ENCODE measurements around the gene XAB2.

The XAB2 gene

DNA sequence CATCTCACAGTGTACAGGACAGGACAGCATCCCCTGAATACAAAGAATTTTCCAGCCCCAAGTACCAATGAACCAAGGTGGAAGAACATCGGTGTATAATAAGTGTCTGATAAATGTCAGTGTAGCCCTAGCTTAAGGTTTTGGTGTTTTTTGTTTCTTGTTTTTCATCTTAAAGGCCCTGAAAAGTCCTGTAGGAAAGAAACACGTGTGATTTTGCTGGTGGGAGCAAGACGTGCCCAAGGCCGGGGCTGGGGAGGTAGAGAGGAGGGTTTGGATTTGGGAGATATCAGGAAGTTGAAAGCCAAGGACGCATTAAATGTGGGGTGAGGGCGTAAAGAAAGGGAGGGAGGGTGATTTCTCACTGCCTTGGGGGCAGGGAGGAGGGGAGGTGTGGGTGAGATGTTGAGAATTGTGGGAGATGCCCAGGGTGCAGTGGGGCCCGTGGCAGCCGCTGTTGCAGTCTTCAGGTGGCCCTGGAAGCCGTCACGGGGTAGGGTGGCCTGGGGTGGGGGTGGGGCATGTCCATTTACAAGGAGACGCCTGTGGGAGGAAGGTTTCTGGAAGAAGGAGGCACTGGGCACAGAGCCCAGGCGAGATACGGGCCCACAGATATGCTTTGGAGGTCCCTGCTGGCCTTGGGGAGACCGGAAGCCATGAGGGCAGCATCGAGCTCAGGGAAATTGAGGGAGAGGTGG, 27.0 kb downstream of the XAB2 start:
- no peak overlapping the region for H3K4me3 ChIP-seq (replicated peaks; ENCODE audit: low read depth, low read length)
- TF ChIP-seq, protein P1, sequence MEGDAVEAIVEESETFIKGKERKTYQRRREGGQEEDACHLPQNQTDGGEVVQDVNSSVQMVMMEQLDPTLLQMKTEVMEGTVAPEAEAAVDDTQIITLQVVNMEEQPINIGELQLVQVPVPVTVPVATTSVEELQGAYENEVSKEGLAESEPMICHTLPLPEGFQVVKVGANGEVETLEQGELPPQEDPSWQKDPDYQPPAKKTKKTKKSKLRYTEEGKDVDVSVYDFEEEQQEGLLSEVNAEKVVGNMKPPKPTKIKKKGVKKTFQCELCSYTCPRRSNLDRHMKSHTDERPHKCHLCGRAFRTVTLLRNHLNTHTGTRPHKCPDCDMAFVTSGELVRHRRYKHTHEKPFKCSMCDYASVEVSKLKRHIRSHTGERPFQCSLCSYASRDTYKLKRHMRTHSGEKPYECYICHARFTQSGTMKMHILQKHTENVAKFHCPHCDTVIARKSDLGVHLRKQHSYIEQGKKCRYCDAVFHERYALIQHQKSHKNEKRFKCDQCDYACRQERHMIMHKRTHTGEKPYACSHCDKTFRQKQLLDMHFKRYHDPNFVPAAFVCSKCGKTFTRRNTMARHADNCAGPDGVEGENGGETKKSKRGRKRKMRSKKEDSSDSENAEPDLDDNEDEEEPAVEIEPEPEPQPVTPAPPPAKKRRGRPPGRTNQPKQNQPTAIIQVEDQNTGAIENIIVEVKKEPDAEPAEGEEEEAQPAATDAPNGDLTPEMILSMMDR (IDR thresholded peaks at IDR 0.05; ENCODE audit: low read length, missing control alignments): no peak
- peak; percentile 48 for DNase-seq (ENCODE audit: low read depth)

DNA sequence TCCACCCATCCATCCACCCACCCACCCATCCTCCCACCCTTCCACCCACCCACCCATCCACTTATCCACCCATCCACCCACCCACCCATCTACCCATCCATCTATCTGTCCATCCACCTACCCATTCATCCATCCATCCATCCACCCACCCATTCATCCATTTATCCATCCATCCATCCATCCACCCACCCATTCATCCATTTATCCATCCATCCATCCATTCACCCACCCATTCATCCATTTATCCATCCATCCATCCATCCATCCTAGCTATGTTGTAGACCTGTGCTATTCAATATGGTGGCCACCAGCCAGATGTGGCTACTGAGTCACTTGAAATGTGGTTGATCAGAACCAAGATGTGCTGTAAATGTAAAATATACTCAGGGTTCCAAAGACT, 28.6 kb downstream of the XAB2 start:
- TF ChIP-seq, protein P1 (IDR thresholded peaks at IDR 0.05; ENCODE audit: low read length, missing control alignments): no peak
- no peak for DNase-seq (ENCODE audit: low read depth)
- no peak overlapping the region for H3K4me3 ChIP-seq (replicated peaks; ENCODE audit: low read depth, low read length)

DNA sequence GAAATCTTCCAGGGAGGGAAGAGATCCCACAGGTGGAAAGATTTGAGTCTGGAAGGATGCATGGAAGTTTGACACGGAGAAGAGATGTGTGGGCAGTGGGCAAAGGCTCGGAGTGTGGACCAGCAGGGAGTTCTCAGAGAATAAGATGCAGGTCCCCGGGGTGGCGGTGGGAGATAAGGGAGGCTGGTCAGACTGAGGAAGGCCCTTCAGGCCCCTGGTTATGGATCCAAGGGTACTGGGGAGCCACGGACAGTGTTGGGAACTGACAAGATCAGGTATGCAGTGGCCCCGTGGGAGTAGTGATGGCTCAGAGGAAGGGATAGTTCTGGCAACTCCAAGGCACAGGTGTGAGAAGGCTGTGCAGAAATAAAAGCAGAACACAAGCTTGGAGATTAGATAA, 31.2 kb downstream of the XAB2 start:
- no peak overlapping the region for H3K4me3 ChIP-seq (replicated peaks; ENCODE audit: low read depth, low read length)
- no peak for DNase-seq (ENCODE audit: low read depth)
- TF ChIP-seq, protein P1 (IDR thresholded peaks at IDR 0.05; ENCODE audit: low read length, missing control alignments): no peak

DNA sequence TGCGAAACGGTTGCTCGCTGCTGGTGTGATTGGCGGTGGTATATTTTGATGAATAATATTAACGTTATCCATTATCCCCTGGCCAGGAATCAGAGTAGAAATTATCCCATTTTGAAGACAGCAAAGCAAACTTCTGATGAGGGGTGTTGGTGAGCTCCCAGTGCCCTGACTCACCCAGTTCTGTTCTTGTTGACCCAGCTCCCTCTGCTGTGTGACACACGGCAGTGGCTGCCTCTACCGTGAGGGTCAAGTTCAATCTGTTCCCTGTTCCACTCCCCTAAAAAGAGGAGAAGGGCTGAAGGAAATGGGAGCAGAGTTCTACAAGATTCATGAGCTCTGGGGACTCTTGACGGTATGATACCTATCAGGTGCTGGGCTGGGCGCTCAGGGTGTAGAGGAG, 31.7 kb downstream of the XAB2 start:
- DNase-seq (ENCODE audit: low read depth): no peak
- TF ChIP-seq, protein P1 (IDR thresholded peaks at IDR 0.05; ENCODE audit: low read length, missing control alignments): no peak
- H3K4me3 ChIP-seq (replicated peaks; ENCODE audit: low read depth, low read length): no peak overlapping the region

DNA sequence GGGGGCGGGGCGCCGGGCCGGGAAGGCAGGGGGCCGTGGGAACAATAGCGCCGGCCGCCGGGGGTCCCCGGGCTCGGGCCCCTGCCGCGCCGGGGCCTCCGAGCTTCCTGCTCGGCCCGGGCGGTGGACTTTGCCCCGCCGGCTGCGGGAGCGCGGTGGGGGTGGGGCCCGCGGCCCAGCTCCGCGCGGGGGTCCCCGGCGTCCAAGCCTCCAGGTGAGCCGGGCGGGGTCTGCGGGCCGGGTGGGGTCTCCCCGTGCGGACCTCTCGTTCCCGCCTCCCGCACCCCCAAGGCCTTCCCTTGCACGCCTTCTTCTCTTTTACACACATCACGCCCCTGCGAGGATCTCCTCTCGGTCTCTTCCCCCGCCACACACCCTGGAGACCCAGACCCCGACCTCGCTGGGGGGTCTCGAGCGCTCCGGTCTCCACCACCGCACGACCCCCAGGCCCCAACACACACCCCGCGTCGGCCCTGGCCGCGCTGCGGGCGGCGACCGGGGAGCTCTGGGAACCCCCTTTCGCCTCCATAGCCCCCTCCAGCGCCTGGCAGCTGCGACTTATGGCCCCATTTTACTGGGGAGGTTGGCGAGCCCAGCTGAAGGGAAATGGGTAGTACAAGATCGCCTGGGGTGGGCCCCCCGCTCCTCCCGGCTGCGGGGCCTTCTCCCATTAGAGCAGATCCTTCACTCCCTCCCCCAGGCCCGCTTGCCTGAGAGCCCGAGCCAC, 33.0 kb downstream of the XAB2 start:
- H3K4me3 ChIP-seq (replicated peaks; ENCODE audit: low read depth, low read length): no peak overlapping the region
- TF ChIP-seq, protein P1 (IDR thresholded peaks at IDR 0.05; ENCODE audit: low read length, missing control alignments): no peak
- DNase-seq (ENCODE audit: low read depth): no peak

DNA sequence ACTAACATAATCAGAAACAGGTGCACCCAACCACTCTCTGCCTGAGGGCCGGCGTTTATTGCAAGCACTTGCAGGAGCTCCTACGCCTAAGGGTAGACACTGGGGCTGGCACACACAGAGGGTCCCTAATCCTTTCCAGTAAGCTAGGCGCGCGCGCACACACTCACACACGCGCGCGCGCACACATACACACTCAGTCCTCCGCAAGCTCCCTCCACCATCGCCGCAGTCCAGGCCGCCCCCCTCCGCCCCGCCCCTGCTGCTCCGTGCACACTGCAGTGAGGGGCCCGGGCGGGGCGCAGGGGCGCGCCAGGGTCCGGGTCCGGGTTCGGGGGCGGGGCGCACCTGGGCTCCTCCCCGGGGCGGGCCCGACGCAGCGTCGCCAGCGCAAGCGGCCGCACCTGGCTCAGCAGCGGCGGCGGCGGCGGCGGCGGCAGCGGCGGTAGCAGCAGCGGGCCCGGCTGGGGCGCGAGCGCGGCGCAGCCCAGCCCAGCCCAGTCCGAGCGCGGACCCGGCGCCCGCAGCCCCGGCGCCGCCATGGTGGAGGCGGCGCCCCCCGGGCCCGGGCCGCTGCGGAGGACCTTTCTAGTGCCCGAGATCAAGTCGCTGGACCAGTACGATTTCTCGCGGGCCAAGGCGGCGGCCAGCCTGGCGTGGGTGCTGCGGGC, 33.7 kb downstream of the XAB2 start, which contains the start of gene CAMSAP3:
CAMSAP3 (plus strand) TSS at position 398 of the 668 bp plus-strand sequence; CDS start at position 538, 140 bp downstream.
- TF ChIP-seq, protein P1 (IDR thresholded peaks at IDR 0.05; ENCODE audit: low read length, missing control alignments): no peak
- H3K4me3 ChIP-seq (replicated peaks; ENCODE audit: low read depth, low read length): no peak within 1 kb of the TSS
- no peak for DNase-seq (ENCODE audit: low read depth)

Measured in fibroblast of pulmonary artery (primary cell).